ENCODE data around the gene PRND.

DNA sequence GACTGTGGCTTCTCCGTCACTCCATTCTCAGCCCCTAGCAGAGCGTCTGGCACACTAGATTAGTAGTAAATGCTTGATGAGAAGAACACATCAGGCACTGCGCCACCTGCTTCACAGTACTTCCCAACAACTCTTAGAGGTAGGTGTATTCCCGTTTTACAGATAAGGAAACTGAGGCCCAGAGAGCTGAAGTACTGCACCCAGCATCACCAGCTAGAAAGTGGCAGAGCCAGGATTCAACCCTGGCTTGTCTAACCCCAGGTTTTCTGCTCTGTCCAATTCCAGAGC, 3.5 kb downstream of the PRND start:
- TF ChIP-seq, protein P1, sequence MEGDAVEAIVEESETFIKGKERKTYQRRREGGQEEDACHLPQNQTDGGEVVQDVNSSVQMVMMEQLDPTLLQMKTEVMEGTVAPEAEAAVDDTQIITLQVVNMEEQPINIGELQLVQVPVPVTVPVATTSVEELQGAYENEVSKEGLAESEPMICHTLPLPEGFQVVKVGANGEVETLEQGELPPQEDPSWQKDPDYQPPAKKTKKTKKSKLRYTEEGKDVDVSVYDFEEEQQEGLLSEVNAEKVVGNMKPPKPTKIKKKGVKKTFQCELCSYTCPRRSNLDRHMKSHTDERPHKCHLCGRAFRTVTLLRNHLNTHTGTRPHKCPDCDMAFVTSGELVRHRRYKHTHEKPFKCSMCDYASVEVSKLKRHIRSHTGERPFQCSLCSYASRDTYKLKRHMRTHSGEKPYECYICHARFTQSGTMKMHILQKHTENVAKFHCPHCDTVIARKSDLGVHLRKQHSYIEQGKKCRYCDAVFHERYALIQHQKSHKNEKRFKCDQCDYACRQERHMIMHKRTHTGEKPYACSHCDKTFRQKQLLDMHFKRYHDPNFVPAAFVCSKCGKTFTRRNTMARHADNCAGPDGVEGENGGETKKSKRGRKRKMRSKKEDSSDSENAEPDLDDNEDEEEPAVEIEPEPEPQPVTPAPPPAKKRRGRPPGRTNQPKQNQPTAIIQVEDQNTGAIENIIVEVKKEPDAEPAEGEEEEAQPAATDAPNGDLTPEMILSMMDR (conservative IDR thresholded peaks at IDR 0.05; ENCODE audit: low read depth, low read length): no peak
- no peak for TF ChIP-seq EZH2phosphoT487 (IDR thresholded peaks at IDR 0.05; ENCODE audit: borderline replicate concordance, low read length)

Data from PC-3 (cell line).